IPS DF 19.7 (cell line): ENCODE measurements around the gene TMEM53.
"Not testable (repeated sequence)": the region's sequence is repeated elsewhere in the genome, so short reads cannot be mapped to it uniquely, and the experiment has no call there.

Experiments used
- DNase-seq: peaks from one replicate; pipeline ENCODE4 v3.0.0-alpha.2; 2013; ENCODE audit warnings: low read depth, low spot score

Gene TMEM53

DNA sequence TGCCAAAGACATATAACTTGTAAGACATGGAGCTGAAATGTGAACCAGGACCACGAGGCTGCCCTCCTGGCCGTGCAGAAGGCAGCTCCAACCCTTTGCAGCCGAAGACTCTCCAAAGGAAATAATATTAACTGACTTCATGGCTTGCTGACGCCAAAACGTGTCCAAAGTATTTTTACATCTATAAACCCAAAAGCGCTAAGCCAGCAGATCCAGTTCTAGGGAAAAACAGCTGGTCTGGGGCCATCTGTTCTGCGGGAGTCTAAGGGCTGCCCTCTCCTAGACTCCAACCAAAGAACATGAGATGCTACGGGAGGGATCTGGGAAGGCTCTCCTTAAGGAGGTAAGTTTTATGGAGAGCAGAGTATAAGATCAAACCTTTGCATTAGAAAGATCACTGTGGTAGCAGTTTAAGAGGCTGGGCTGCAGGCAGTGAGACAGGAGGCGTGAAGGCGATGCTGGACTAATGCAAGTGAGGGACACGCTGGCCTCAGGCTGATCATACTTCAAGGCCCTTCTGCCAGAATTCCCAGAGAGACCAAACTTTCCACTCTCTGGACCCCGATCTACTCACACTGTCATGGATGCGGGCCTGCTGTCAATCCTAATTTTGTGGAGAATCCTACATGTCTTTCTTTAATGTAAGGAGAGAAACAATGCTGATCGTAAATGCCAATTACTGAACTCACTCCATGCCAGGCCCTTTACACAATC lies 1.2 kb downstream of the TMEM53 start:
- DNase-seq = no peak

DNA sequence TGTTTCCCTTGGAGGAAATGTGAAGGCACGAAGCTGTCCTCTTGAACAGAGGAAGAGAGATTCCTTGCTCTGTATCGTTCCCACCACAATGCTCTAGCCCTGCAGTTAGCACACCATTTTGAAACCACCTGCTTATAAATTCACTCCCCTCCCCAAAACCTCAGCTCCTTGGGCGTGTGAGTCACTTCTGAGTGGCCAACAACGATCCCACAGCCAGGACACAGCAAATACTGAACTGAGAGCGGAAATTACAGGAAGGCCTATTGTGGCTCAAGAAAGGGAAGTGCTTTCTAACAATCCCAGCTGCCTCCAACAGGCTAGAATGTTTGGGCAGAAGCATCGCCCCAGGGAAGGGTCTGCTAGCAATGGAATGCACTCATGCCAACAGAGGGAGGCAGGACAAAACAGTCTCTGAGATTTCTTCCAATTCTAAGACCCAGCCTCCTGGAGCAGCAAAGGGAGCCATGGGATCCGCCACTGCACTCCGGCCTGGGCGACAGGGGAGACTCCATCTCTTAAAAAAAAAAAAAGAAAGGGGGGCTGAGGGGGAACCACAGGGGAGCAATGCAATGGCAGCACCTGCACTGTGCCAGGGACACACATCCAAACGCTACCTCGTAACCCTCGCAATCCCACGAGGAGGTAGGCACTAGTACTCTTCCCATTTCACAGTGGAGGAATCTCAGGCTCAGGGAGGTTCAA lies 1.9 kb downstream of the TMEM53 start:
- no peak for DNase-seq

DNA sequence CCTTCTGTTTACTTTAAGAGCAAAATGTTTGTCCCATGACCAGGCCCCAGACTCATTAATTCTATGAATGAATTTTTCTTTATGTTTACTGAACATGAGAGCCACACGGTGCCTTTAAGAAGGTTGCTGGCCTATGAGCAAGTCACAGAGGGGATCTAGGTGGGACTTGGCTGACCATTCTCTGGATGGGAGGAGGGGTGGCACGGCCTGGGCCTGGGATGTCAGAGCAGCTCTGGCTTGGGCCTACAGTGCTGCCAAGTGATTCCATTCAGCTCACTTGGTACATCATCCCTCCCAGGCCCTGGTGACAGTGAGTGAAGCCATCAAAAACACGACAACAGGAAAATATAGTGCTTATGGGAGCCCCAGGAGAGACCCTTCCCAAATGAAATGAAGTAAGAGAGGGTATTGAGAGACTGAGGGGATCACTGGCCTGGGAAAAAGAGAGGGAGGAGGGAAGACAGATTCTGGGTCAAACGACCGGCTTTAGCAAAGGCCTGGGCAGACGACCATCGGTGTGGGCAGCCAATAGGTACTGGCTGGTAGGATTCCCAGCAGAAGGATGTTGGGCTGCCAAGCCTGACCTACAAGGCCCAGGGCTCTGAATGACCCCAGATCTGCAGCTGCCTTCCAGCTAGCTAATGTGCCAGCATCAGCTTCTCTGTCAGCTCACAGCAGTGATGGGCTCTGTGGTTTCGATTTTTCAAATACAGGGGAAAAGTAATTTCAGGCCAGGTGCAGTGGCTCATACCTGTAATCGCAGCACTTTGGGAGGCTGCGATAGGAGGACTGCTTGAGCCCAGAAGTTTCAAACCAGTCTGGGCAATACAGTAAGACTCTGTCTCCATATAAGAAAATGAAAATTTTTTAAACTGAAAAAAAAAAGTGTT lies 3.3 kb downstream of the TMEM53 start:
- DNase-seq = no peak

DNA sequence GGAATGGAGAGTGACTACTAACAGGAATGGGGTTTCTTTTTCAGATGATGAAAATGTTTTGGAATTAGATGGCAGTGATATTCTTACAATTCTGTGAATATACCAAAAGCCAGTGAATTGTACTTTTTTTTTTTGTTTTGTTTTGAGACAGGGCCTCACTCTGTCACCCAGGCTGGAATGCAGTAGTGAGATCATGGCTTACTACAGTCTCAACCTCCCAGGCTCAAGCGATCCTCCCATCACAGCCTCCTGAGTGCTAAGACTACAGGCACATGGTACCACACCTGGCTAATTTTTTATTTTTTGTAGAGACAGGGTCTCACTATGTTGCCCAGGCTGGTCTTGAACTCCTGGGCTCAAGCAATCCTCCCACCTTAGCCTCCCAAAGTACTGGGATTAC lies 7.6 kb downstream of the TMEM53 start:
- DNase-seq = not testable (repeated sequence)

DNA sequence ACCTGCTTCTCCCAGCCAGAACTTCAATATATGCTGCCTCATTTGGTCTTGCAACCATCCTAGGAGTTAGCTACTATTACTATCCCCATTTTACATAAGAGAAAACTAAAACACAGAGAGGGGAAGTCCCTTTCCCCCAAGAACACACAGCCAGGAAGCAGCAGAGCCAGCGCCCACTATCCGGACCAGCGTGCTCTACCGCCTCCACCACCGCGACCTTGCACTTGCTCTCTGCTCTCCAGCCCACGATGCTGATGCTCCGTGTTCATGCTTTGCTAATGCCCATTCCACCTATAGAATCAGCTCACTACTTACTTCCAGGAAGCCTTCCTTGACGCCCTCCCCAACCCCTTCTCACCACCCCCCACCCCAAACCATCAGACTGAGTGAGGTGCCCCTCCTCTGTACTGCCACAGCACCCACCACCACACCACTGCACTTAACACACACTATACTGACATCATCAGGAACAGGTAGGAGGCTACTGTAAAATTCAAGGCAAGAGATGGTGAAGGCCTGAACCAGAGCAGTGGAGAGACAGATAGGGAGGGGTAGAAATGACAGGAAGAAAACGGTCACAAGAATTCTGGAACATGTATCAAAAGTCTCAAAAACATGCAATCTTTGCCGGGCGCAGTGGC lies 9.4 kb downstream of the TMEM53 start:
- DNase-seq = no peak

DNA sequence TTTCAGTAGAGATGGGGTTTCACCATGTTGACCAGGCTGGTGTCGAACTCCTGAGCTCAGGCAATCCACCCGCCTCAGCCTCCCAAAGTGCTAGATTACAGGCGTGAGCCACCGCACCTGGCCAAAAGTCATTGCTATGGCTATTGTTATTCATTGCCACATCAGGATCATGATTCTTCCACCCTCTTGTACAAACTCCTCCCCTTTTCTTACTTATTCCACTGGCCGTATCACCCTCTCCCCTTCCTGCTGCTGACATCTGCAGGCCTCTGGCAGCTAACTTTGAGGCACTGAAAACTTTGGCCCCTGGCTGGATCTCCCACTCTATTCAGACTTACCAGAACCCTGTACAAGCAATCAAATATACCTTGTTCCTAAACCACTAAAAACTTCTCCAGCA lies 10.9 kb downstream of the TMEM53 start:
- no peak for DNase-seq

DNA sequence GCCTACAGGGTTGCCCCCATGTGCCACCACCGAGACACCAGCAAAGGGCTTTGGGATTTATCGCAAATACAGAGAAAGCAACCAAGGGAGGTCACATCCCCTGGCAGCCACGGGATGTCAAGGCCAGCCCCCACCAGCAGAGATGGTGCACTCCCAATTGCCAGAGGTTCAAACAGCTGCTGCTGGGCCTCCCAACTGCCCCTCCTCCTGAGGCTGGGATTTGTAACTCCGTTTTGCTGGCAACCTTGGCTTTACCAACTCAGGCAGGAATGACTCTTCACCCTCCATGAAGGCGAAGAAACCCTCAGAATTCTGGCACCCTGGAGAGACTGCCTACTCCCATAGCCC lies 11.6 kb downstream of the TMEM53 start:
- no peak for DNase-seq

DNA sequence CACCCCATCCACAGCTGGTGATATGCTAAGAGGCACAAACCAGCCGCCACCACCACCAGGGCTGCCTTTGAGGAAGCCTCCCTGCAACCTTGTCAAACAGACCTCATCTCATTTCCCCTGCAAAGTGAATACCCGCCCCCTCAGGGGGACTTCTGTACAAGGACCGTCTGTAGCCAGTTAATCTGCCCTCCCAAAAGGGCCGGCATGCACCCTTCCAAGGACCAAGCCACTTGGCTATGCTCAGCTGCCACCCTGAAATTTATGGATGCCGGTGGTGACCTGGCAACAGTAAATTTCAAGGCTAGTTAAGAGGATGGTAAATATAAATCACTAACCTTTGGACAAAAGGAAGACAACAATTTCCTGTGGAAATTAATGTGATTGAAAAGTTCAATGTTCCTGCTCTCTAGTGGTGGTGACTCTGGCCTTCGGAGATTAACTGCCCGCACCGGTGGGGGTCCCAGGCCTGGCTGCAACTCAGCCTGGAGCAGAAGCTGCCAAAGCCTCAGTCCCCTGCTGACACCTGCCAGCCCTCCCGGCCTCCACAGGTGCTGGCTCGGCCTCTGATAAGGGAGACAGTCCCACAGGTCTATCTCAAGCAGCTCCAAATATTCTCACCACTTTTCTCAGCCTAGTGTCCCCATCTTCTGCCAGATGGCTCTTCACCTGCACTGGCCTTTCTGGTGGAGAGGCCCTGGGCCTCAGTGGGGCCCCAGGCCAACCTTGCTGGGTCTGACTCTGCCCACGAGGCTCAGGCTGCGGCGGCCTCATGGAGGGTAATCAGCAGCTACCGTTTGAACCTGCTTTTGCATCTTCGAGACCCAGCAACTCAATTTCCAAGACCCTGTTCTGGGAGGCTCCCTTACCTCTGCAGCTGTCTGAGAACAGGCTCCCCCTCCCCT lies 12.2 kb downstream of the TMEM53 start:
- no peak for DNase-seq

DNA sequence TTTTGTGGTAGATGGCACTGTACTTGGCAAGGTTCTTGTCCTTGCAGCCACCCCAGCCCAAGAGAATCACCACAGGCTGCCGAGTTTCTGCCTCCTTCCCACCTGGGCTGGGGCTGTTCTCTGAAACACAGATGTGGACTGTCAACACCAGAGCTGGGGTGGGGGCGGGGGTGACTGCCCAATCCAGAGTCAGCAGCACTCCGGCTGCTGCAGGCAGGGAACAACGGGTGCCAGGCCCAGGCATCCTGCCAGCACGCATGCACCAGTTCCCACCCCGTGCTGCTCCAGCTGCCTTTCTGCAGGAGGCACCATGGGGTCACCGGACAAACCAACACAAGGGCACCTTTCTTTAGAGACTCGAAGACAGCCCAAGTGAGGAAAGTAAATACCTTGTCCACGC lies 14.1 kb downstream of the TMEM53 start:
- DNase-seq = no peak

DNA sequence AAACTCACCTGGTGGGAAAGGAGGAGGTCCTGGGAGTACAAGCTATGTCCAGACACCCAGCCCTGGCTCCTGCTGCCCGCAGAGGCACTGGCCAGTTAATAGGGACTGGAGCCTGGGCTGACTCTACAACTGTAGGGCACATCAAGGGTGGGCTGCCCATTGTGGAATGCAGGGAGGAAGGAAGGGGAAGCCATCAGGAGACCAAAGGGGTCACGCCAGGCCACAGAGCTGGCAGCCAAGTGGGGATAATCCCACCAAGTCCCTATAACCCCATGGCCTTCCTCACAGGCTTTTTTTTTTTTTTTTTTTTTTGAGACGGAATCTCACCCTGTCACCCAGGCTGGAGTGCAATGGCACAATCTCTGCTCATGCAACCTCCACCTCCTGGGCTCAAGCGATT lies 14.7 kb downstream of the TMEM53 start:
- no peak for DNase-seq

DNA sequence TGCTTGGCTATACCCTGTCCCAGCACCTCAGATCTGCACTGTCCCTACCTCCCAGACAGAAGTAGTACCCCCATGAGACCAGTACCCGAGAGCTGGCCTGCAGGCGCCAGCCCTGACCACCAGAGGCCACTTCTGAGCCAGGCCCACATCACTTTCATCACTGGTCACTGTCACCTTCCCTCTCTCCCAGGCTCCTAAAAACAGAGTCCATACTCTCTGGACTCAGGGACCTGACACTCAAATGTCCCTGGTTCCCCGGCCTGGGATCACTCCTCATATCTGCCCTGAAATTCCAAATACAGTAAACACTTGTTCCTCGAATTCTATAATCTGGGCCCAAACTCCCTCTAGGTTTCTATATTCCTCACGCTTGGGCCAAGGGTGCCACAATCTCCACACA lies 18.7 kb downstream of the TMEM53 start:
- DNase-seq = no peak

DNA sequence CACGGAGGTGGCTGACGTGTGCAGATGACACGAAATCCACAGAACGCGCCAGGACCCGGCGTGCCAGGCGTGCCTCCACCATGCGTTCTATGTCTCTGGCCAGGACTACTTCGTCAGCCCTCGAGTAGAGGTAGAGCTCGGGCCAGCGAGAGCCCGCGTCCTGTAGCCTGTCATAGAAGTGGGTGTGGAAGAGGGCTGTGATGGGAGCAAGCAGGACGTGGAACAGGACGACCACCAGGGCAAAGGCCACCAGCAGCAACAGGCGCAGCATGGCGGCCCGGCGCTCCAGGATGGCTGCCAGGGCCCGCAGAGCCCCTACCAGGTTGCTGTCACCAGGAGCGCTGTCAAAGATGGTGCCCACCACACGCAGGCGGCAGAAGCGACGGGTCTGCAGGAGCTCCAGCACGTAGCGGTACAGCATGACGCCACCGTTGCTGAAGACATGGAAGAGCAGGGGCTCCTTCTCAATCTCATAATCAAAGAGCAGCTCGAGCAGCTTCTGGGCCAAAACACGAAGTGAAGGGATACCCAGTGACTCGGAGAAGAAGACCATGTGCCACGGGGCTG lies 19.6 kb downstream of the TMEM53 start:
- no peak for DNase-seq

DNA sequence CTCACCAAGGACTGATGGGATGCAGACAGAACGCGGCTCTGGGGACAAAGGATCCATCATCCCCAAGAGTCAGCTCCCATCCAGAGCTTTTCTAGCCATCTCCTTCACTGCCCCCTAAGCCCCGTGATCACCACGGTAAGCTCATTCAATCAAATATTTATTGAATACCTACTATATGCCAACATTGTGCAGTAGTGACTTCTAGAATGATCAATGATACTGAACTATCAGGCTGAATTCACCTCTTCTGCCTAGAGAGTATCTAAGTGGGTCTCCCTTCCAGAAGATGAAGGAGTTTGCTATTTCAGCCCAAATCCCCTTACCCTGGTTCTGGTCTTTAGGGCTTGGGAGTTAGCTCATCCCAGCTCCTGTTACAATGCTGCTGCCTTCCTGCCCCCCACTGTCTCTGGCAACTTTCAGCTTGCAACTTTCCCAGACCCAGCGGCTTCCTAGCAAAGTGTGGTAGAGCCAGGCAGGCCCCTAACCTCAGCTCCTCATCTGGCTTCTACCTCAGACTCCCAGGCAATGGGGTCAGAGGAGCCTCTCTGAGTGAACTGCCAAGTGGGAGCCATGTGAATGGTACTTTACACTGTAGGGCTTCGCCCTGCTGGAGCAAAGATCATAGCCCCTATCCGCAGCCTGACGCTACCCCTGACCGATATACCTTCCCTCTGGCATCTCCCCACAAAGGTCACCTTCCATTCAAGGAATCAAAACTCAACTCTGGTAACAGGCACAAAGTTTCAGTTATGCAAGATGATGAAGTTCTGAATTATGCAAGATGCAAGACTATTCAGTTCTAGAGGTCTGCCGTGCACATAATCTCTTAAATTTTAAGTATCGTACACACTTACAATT lies 20.9 kb downstream of the TMEM53 start:
- no peak for DNase-seq

DNA sequence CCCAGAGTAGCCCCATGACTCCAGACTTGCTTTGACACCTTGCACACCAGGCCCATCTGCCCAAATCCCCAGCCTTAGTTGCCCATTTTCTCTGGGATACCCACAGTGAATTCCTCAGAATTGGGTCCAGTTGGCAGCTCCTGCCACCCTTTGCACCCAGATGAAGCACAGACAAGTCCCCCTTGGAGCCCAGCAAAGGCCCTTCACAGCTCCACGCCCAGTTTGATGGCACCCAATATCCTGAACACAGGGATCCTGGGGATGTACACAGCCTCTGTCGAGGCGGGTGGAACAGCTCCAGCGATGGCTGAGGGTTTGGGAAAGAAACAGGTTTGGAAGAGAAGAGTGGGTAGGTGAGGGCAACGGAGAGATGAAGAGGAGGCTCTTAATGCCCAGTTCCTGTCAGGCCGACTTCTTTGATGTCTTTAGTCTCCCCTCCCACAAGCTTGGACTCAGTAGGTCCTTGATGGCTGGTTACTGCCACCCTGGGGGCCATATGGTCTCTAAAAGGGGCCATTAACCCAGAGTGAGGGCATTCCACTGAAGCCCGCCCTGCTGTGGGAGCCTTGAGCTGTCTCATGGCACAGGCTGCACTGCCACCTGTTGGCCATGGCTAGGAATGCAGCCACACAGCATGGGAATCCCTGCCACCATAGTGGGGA lies 21.7 kb downstream of the TMEM53 start:
- DNase-seq = no peak

DNA sequence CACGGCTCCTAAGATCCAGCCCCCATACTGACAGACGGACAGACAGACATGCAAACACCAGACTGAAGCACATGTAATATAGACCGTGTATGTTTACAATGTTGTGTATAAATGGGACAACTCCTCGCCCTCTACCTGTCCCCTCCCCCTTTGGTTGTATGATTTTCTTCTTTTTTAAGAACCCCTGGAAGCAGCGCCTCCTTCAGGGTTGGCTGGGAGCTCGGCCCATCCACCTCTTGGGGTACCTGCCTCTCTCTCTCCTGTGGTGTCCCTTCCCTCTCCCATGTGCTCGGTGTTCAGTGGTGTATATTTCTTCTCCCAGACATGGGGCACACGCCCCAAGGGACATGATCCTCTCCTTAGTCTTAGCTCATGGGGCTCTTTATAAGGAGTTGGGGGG lies 23.2 kb downstream of the TMEM53 start:
- no peak for DNase-seq

DNA sequence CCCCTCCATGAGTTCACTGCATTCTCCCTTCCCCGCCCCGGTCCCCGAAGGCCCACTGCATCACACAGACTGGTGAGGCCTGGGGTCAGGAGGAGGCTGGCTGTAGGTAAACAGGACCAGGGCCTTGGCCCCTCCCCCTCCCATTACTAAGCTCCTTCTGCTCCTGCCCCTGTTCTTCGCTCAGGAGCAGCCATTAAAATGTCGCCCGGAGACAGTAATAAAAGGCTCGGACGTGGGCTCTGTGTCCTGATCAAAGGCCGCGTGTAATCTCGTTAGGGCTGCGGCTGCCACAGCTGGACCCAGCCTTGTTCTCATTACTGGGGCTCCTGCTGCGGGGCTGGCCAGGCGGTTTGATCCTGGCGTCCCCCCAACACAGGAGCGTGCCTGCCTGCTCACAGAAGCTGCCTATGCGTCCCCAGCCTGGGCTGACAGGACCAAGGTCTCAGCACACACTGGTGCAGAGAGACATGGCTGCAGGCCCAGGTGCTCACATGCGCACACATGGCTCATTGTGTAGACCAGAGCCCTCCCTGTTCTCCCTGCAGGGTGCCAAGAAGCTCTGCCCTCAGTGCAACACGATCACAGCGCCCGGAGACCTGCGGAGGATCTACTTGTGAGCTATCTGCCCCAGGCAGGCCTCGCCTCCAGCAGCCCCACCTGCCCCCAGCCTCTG lies 24.0 kb downstream of the TMEM53 start:
- DNase-seq = no peak

DNA sequence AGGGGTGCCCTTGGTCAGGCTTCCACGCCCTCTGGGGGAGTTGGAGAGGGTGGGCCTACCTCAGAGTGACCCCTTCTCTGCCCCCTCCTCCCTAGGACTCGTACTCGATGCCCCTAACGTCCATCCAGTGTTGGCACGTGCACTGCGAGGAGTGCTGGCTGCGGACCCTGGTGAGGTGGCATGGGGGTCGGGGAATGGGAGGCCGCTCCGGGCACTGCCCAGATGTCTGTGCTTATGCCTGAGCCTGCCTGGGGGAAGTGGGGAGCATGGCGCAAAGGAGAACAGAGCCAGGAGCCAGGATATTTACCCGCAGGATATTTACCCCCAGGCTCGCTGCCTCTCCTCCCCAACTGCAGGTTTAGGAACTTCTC lies 24.5 kb downstream of the TMEM53 start:
- no peak for DNase-seq

DNA sequence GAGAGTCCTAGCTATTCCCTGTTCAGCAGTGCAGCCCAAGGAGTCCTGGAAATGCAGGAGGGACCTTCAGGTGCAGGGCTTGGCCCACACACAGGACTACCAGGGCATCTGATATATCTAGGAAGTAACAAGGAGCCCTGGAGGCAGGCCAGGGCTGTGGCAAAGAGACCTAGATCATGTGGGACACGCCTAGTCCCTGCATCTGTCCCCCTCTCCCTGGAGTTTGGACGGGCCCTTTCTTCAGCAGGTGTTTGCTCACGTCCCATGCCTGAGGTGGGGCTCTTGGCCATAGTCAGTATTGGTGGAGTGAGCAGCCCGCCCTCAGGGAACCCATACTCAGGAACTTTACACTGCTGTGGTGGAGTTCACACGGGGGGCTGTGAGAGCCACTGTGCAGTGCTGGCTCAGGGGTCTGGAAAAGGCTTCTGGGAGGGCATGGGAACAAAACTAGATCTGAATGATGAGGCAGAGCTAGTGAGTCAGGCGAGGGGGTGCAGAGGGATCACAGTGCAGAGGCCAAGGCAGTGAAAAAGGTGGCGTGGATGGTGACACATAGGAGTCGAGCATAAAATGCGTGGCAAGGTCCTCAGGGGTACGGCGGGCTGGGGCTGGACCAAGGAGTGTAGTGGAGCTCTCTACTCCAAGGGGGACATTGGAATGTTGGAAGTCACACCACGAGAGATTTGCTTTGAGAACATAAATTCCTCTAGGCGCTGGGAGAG lies 25.6 kb downstream of the TMEM53 start:
- no peak for DNase-seq
